ENCODE measurements around the gene AHCY.
"Not testable (repeated sequence)": the region's sequence is repeated elsewhere in the genome, so short reads cannot be mapped to it uniquely, and the experiment has no call there.

Gene AHCY

DNA sequence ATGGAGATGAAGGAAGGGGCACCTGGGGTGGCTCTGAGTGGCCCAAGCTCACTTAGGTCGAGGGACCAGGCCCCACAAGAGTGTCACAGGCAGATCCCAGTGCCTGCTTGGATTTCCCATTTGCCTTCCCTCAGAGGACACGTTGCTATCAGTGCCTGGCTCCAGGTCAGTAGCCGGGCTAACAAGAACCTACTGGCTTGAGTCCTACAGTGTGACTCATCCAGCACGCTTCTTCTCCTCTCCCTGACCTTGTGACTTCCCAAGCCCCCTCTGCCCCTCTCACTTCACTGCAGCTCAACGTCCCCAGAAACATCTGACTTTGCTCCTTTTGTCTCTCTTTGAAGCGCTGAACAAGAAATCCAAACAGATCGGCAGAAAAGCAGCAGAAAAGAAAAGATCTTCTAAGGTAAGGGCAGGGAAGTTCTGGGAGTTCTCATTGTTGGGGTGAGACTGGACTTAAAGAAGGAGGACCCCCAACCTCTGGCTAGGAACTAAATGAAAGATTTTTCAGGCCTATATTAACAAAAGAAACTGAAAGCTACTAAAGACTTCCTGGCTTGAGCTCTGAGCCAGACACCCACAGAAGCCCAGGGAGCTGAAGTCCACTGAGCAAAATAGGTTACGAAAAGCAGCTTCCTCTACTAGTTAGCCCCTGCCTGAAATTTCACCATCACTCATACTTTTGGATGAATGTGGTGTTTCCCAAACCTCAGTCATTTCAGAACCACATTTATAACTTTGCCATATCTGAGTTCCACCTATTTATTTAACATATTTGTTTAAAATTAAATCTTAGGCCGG, 40.5 kb downstream of the AHCY start:
- no peak for DNase-seq (ENCODE audit: extremely low read depth in 1 of 2, low read depth in 1 of 2)

DNA sequence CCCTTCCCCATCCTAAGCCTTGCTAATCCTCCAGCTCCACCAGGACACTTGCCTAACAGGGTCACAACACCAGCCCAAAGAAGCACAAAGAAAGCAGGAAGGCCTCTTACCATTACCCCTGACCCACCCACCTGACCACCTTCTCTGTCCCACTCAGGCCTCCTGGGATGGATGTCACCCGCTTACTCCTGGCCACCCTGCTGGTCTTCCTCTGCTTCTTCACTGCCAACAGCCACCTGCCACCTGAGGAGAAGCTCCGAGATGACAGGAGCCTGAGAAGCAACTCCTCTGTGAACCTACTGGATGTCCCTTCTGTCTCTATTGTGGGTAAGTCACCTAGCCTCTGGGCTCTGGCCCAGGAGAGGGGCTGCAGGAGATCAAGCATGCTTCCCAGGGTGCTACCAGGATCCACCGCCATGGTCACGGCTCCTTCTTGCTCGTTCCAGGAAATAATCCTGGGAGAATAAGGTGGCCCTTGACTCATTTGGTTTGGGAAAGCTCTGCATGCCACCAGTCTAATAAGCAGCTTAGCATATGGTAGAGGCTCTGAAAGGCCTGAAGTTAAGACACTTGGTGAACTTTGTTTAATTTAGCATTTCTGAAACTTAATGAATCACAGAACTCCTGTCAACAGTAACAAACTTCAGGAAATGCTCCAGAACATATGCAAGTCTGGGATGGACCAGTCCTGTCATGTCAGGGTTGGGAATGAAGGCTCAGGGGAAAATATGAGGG, 42.8 kb downstream of the AHCY start:
- DNase-seq (ENCODE audit: extremely low read depth in 1 of 2, low read depth in 1 of 2), result no peak

DNA sequence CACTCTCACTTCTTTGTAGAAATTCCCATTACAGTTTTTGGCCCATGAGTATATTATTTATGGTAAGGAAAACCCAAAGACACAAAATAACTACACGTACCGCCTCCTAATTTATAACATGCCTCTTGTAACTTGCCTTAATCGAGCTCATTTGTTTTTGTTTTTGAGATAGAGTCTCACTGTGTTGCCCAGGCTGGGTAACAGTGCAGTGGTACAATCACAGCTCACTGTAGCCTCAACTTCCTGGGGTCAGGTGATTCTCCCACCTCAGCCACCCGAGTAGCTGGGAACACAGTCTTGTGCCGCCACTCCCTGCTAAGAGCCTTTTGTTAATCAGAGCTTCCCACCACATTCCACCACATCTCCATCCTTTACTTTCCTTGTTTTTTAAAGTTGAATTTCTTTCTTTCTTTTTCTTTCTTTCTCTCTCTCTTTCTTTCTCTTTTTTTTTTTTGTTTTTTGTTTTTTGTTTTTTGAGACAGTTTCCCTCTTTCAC, 46.5 kb downstream of the AHCY start:
- no peak for DNase-seq (ENCODE audit: extremely low read depth in 1 of 2, low read depth in 1 of 2)

DNA sequence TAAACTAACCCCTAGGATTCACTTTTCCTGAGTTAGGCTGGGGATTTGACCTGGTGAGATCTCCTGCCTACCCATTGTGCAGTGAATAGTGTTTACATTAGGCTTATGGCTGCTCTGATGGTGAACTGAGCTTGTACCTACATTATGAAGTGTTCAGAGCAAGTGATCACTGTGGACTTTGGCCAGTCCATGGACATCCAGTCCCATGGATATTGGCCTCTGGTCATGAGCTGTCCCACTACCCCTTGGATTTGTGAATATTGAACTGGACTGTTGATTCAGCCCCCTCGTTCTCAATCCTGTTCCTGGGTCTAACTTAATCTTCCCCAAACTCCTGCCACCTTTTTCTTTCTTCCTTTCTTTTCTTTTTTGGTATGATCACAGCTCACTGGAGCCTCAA, 48.2 kb downstream of the AHCY start:
- no peak for DNase-seq (ENCODE audit: extremely low read depth in 1 of 2, low read depth in 1 of 2)

DNA sequence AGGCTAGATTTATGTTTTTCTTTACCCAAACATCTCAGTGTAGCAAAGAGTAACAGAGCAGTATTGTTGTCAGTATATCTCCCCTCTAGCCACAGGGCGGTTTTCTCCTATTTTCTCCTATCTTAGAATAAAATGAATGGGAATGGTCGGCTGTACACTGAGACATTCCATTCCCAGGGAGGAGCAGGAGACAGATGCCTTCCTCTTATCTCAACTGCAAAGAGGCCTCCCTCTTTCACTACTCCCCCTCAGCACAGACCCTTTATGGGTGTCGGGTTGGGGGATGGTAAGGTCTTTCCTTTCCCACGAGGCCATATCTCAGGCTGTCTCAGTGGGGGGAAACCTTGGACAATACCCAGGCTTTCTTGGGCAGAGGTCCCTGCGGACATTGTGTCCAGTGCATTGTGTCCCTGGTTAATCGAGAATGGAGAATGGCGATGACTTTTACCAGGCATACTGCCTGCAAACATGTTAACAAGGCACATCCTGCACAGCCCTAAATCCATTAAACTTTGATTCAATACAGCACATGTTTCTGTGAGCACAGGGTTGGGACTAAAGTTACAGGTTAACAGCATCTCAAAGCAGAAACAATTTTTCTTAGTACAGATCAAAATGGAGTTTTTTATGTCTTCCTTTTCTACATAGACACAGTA, 50.6 kb downstream of the AHCY start:
- DNase-seq (ENCODE audit: extremely low read depth in 1 of 2, low read depth in 1 of 2), result not testable (repeated sequence)

DNA sequence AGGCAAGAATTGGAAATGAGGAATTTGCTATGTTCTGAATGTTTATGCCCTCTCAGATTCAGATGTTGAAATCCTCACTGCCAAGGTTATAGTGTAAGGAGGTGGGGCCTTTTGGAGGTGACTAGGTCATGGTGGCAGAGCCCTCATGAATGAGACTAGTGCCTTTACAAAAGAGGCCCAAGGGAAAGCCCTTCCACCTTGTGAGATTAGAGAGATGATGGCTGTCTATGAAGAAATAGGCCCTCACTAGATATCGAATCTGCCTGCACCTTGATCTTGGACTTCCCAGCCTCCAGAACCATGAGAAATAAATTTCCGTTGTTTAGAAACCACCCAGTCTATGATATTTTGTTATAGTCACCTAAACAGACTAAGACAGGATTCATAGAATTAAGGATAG, 51.5 kb downstream of the AHCY start:
- no peak for DNase-seq (ENCODE audit: extremely low read depth in 1 of 2, low read depth in 1 of 2)

DNA sequence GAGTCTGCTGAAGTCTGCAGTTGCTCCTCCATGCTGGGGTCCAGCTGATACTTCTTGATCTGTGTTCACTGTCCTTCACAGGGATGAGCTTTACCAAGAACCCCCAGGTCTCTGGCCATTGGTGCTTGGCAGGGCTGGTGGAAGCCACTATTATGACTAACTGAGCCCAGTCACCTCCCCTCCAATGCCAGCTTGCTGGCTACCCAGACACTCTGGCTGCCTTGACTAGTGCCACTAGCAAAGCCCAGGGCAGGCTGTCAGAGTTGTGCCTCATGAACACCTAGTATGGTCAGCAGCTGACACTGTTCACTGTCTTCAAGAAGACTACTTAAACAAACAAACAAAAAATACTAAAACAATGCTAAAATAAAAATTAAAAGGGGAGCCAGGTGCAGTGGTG, 53.1 kb downstream of the AHCY start:
- DNase-seq (ENCODE audit: extremely low read depth in 1 of 2, low read depth in 1 of 2), result no peak

DNA sequence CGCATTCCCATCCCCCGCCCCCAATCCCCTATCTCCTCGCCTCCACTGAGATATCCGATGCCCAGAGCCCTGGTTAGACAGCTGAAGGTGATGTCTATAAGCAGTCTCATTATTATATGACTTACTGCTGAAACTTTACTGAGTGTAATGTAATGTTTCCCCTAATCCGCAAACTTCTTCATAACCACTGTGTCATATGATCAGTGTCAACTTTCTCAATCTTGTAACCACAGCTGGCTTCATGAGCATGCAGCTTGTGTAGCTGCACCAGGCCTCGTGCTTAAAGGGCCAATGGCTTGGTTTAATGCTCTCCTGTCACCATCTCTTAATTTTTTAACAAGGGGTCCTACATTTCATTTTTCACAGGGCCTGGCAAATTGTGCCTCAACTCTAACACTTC, 53.9 kb downstream of the AHCY start:
- DNase-seq (ENCODE audit: extremely low read depth in 1 of 2, low read depth in 1 of 2), result no peak

DNA sequence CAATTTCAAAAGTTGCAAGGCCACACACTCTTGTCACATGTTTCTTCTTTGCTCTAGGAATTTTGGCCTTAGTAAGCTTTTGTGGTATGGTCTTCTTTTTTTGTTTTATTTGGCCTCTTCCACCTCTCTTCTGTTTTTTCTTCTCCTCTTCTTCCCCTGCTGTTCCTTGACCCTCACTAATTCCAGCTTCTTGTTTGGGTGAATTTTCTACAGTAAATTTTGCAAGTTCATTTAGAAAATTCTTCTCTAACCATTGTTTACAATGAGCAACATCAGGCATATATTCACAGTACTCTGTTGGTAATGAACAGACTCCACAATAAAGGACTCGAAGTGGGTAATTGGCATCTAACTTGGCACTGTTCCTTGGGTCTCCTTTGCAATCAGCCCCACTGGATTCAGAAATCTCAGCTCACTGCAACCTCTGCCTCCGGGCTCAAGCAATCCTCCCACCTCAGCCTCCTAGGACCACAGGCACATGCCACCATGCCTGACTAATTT, 57.0 kb downstream of the AHCY start:
- DNase-seq (ENCODE audit: extremely low read depth in 1 of 2, low read depth in 1 of 2), result no peak

DNA sequence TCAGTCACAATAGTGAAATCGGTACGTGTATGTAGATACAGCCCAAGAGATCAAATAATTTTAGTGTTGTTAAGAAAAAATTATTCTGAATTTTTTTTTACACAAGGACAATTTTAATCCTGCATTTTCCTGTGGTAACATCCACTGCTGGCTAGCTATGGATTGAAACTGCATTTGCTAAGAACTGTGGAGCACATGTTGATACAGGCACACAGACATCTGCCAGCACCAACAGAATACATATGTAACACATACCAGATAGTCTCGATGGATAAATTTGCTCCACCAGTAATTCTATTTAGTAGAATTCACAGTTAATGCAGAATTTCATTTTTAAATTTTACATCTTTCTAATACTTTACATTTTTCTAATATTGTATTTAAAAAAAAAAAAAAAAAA, 59.8 kb downstream of the AHCY start:
- DNase-seq (ENCODE audit: extremely low read depth in 1 of 2, low read depth in 1 of 2), result no peak

DNA sequence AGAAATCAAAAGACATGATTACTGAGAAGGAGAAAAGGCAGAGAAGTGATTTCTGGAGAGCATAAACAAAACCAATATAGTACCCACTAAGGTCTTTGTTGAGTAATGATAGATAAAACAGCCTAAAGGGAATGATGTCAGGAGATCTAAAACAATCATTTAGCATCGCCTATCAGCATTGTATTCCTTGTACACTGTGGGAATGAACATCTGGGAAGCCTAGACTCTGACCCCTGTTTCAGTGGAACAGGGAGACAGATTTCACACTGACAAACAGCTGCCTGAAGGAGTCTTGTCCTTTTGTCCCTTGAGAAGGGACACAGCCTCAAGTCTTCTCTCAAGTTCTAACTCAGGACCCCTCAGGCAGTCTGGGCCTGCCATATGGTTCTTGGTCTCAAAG, 60.3 kb downstream of the AHCY start:
- DNase-seq (ENCODE audit: extremely low read depth in 1 of 2, low read depth in 1 of 2), result no peak

DNA sequence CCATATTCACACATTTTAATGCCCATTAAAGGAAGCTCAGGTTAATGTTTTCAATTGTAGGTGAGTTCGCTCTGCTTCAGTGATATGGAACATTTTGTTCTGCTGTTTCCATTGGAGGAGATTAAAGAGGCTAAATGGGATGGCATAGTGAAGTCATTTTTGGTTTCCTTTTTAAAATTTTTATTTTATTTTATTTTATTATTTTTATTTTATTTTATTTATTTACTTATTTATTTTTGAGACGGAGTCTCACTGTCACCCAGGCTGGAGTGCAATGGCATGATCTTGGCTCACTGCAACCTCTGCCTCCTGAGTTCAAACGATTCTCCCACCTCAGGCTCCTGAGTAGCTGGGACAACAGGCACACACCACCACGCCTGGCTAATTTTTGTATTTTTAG, 61.1 kb downstream of the AHCY start:
- DNase-seq (ENCODE audit: extremely low read depth in 1 of 2, low read depth in 1 of 2), result not testable (repeated sequence)

DNA sequence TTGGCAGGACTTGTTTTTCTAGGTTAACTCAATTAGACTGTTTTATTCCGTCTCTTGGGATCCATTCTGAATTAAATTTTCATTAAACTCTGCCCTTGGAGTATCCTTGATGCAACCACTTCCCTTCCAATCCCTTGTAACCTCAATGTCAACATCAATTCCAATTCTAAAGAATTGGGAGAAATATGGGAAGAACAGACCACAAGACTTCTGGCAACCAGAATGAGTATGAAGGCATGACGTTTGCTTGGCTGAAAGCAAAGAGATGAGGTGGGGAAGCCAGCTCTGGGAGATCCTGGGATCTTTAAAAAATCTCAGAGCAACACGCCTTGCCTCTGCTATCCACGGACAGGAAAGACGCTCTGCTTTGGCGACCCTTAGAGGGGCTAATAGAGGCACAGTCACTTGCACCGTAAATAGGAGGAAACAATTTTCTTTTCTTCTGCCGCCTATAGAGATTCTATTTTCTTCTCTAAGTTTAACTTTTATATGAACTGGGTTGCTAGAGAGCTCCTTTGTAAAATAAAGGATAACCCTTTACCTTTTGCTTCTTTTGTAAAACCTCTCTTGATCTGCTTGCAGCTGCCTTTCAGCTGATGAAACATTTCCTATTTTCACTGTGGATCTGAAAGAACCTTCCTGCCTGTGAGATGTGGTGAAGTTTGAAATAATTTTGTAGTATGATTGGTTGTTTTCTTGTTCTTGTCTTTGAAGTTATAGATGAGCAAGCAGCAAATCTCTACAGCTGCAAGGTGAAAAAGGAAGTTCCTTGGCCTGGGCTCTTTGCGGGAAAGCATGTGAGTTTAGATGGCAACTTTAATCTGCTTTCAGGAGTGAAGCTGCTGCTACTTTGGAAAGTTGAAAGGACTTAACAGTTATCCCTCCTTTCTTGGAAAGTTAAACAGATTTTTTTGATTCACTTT, 62.2 kb downstream of the AHCY start, which contains the start of gene ASIP:
TSS of gene ASIP (plus strand) at position 731 of the 923 bp plus-strand sequence. CDS start 18,952 bp downstream, outside the sequence.
- no peak for DNase-seq (ENCODE audit: extremely low read depth in 1 of 2, low read depth in 1 of 2)

DNA sequence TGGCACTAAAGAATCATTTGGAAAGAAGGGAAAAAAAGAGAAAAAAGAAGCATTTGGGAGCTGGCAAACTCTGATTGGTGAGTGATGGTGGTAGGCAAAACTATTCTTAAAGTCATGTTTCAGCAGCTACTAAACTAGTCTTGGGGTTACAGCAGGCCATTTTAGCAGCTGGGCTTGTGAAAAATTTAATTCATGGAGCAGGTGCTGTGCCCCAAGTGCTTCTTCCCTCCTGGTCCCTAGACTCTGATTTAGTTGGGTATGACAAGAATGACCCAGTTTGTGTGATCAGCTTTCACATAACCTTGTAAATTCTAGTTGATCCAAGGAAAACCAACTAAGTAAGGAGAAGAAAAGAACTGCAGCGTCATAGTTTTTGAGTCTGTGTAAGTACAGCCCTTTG, 63.0 kb downstream of the AHCY start:
- no peak for DNase-seq (ENCODE audit: extremely low read depth in 1 of 2, low read depth in 1 of 2)

DNA sequence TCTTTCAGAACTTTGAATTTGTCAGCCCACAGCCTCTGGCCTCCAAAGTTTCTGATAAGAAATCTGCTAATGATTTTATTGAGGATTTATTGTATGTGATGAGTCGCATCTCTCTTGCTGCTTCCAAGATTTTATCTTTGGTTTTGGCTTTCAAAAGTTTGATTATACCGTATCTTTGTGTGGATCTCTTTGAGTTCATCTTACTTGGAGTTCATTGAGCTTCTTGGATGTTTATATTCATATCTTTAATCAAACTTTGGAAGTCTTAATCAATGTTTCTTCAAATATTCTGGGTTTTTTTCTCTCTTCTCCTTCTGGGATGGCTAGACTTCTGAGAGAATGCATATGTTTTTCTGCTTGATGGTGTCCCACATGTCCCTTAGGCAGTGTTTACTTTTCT, 65.2 kb downstream of the AHCY start:
- no peak for DNase-seq (ENCODE audit: extremely low read depth in 1 of 2, low read depth in 1 of 2)

DNA sequence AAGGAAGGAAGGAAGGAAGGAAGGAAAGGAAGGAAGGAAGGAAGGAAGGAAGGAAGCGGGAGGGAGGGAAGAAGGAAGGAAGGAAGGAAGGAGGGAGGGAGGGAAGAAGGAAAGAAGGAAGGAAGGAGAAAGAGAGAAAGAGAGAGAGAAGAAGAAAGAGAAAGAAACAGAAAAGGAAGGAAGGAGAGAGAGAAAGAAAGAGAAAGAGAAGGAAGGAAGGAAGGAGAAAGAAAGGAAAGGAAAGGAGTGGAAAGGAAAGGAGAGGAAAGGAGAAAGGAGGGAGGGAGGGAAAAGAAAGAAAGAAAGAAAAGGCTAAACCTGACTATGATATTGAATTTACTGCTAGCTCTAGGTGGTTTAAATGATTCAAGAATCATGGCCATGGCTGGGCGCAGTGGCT, 67.3 kb downstream of the AHCY start:
- DNase-seq (ENCODE audit: extremely low read depth in 1 of 2, low read depth in 1 of 2), result no peak

DNA sequence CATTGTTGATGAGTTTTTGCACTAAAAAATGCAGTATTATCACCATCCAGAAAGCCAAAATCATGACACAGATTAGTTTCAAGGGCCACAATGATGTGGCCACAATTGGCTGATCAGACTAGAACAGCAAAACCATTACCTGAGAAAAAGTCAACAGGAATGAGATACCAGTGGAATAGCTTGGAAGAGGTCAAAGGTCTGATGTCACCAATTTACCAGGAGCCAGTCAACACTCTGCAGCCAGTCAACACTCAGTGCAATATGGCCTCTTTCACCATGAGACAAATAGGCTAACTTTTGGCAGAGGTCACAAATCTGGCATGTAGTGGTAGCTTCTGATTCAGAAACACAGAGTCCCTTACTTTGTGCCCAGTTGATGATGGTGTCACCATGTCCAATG, 69.5 kb downstream of the AHCY start:
- DNase-seq (ENCODE audit: extremely low read depth in 1 of 2, low read depth in 1 of 2), result no peak

DNA sequence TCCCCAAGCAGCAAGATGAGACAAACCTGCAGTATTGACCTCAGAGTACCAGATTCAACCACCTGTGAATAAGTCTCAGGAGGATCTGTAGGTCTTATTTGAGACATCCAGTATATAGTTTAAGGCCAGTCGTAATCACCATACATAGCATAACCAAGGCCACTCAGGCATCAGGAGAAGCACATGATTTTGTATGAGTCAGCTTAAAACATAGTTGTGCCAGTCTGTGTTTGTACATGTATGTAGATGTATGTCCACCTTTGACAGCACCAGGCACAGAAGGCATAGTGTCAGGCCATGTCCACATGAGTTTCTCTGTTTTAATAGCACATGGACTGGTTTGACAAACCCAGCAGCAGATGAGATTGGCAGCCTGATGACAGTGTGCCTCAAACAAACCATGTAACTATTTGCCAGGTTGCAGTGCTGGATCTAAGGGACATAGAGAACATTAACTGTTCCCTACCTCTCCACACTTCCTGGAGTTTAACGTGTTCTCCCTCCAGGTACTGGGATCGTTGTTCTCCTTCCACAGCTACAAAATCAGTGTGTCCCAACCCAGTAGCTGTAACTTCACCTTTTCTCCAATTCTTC, 70.6 kb downstream of the AHCY start:
- no peak for DNase-seq (ENCODE audit: extremely low read depth in 1 of 2, low read depth in 1 of 2)

DNA sequence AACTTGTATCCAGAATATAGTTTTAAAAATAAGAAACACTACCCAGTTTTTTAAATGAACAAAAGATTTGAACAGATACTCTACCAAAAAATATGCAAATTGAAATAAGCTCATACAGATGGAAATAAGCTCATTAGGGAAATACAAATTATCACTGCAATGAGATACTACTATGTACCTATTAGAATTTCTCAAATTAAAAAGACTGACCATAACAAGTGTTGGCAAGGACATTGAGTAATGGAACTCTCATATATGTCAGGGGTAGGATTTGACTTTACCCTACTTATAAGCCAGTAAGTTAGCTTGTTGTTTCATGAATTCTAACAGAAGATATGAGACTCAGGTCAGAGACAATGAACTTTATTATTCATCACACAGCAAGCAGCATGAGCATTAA, 71.5 kb downstream of the AHCY start:
- DNase-seq (ENCODE audit: extremely low read depth in 1 of 2, low read depth in 1 of 2), result no peak
